ENCODE data around the gene FIP1L1.

The FIP1L1 gene

GRCh38 chr4:53490965-53491622 is 113.7 kb downstream of the FIP1L1 start:
- Histone ChIP-seq H3K4me1 (ENCODE audit: control insufficient read depth, insufficient read depth, low read length) (peaks cover 28% of the 10 kb centered on the region), H3K9me3 (replicated peaks; ENCODE audit: low read length) (no peaks in the 10 kb centered on the region), H3K4me3 (ENCODE audit: low read length) (no peak overlapping the region), H3K4me2 (ENCODE audit: low read length) (peak overlapping the region; percentile 38), H3K9ac (ENCODE audit: low read depth, low read length) (peak overlapping the region; percentile 40), H3K27me3 (ENCODE audit: control insufficient read depth, insufficient read depth, low read length) (no peaks in the 10 kb centered on the region), H3K36me3 (ENCODE audit: insufficient read depth, low read length) (no peaks in the 10 kb centered on the region)

- H3K27me3 ChIP-seq (ENCODE audit: control insufficient read depth, insufficient read depth, low read length) = no peaks in the 10 kb centered on the region
- peaks cover 14% of the 10 kb centered on the region for H3K4me1 ChIP-seq (ENCODE audit: control insufficient read depth, insufficient read depth, low read length)
- no peak overlapping the region for H3K4me3 ChIP-seq (ENCODE audit: low read length)
- no peak overlapping the region for H3K4me2 ChIP-seq (ENCODE audit: low read length)
- H3K36me3 ChIP-seq (ENCODE audit: insufficient read depth, low read length) = no peaks in the 10 kb centered on the region
- H3K9ac ChIP-seq (ENCODE audit: low read depth, low read length) = no peak overlapping the region
- no peaks in the 10 kb centered on the region for H3K9me3 ChIP-seq (replicated peaks; ENCODE audit: low read length)
Observed at GRCh38 chr4:53494851-53495250, 117.4 kb downstream of the FIP1L1 start.

- Histone ChIP-seq H3K9ac (ENCODE audit: low read depth, low read length) (no peak overlapping the region), H3K27me3 (ENCODE audit: control insufficient read depth, insufficient read depth, low read length) (no peaks in the 10 kb centered on the region), H3K36me3 (ENCODE audit: insufficient read depth, low read length) (no peaks in the 10 kb centered on the region), H3K4me1 (ENCODE audit: control insufficient read depth, insufficient read depth, low read length) (no peaks in the 10 kb centered on the region), H3K4me2 (ENCODE audit: low read length) (no peak overlapping the region), H3K4me3 (ENCODE audit: low read length) (no peak overlapping the region), H3K9me3 (replicated peaks; ENCODE audit: low read length) (no peaks in the 10 kb centered on the region)
Observed at GRCh38 chr4:53497487-53498244, 120.2 kb downstream of the FIP1L1 start.

- H3K27me3 ChIP-seq (ENCODE audit: control insufficient read depth, insufficient read depth, low read length) = no peaks in the 10 kb centered on the region
- no peaks in the 10 kb centered on the region for H3K36me3 ChIP-seq (ENCODE audit: insufficient read depth, low read length)
- H3K9me3 ChIP-seq (replicated peaks; ENCODE audit: low read length) = no peaks in the 10 kb centered on the region
- no peak overlapping the region for H3K9ac ChIP-seq (ENCODE audit: low read depth, low read length)
- H3K4me2 ChIP-seq (ENCODE audit: low read length) = no peak overlapping the region
- no peaks in the 10 kb centered on the region for H3K4me1 ChIP-seq (ENCODE audit: control insufficient read depth, insufficient read depth, low read length)
- H3K4me3 ChIP-seq (ENCODE audit: low read length) = no peak overlapping the region
Observed at GRCh38 chr4:53498706-53499105, 121.3 kb downstream of the FIP1L1 start.

DNA sequence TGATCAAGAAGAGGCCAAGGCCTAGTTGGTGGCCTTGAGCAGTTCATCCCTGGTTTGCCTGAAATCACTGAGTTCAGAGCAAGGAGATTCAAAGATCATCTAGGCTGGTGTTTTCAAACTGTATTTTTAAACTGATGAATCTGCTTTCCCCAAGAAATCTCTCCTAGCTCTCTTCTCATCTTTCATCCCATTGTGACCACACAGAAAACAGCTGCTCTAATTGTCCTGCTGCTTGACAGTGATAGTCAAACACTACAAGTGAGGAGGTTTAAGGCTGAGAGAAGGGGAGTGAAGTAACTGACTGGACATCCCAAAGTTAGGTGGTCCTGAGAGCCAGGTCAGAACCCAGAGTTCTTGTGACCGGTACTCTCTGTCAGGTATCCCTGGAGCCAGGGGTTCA is 122.3 kb downstream of the FIP1L1 start:
- no peaks in the 10 kb centered on the region for H3K9me3 ChIP-seq (replicated peaks; ENCODE audit: low read length)
- no peak overlapping the region for H3K9ac ChIP-seq (ENCODE audit: low read depth, low read length)
- H3K4me3 ChIP-seq (ENCODE audit: low read length) = no peak overlapping the region
- H3K4me2 ChIP-seq (ENCODE audit: low read length) = no peak overlapping the region
- no peaks in the 10 kb centered on the region for H3K4me1 ChIP-seq (ENCODE audit: control insufficient read depth, insufficient read depth, low read length)
- no peaks in the 10 kb centered on the region for H3K27me3 ChIP-seq (ENCODE audit: control insufficient read depth, insufficient read depth, low read length)
- H3K36me3 ChIP-seq (ENCODE audit: insufficient read depth, low read length) = no peaks in the 10 kb centered on the region

- H3K4me3 ChIP-seq (ENCODE audit: low read length) = no peak overlapping the region
- no peak overlapping the region for H3K9ac ChIP-seq (ENCODE audit: low read depth, low read length)
- H3K9me3 ChIP-seq (replicated peaks; ENCODE audit: low read length) = no peaks in the 10 kb centered on the region
- no peaks in the 10 kb centered on the region for H3K4me1 ChIP-seq (ENCODE audit: control insufficient read depth, insufficient read depth, low read length)
- H3K36me3 ChIP-seq (ENCODE audit: insufficient read depth, low read length) = no peaks in the 10 kb centered on the region
- H3K27me3 ChIP-seq (ENCODE audit: control insufficient read depth, insufficient read depth, low read length) = no peaks in the 10 kb centered on the region
- no peak overlapping the region for H3K4me2 ChIP-seq (ENCODE audit: low read length)
Observed at GRCh38 chr4:53500546-53500945, 123.1 kb downstream of the FIP1L1 start.

GRCh38 chr4:53501561-53501960 is 124.1 kb downstream of the FIP1L1 start:
- Histone ChIP-seq H3K9me3 (replicated peaks; ENCODE audit: low read length) (no peaks in the 10 kb centered on the region), H3K36me3 (ENCODE audit: insufficient read depth, low read length) (no peaks in the 10 kb centered on the region), H3K9ac (ENCODE audit: low read depth, low read length) (no peak overlapping the region), H3K4me3 (ENCODE audit: low read length) (no peak overlapping the region), H3K4me2 (ENCODE audit: low read length) (no peak overlapping the region), H3K4me1 (ENCODE audit: control insufficient read depth, insufficient read depth, low read length) (no peaks in the 10 kb centered on the region), H3K27me3 (ENCODE audit: control insufficient read depth, insufficient read depth, low read length) (no peaks in the 10 kb centered on the region)

GRCh38 chr4:53502094-53502493 is 124.7 kb downstream of the FIP1L1 start:
- no peak overlapping the region for H3K9ac ChIP-seq (ENCODE audit: low read depth, low read length)
- no peaks in the 10 kb centered on the region for H3K9me3 ChIP-seq (replicated peaks; ENCODE audit: low read length)
- no peaks in the 10 kb centered on the region for H3K36me3 ChIP-seq (ENCODE audit: insufficient read depth, low read length)
- no peaks in the 10 kb centered on the region for H3K27me3 ChIP-seq (ENCODE audit: control insufficient read depth, insufficient read depth, low read length)
- no peak overlapping the region for H3K4me2 ChIP-seq (ENCODE audit: low read length)
- H3K4me3 ChIP-seq (ENCODE audit: low read length) = no peak overlapping the region
- H3K4me1 ChIP-seq (ENCODE audit: control insufficient read depth, insufficient read depth, low read length) = peaks cover 3% of the 10 kb centered on the region

GRCh38 chr4:53505947-53506346 is 128.5 kb downstream of the FIP1L1 start:
- Histone ChIP-seq H3K9me3 (replicated peaks; ENCODE audit: low read length) (no peaks in the 10 kb centered on the region), H3K9ac (ENCODE audit: low read depth, low read length) (no peak overlapping the region), H3K4me1 (ENCODE audit: control insufficient read depth, insufficient read depth, low read length) (peaks cover 21% of the 10 kb centered on the region), H3K4me2 (ENCODE audit: low read length) (no peak overlapping the region), H3K4me3 (ENCODE audit: low read length) (no peak overlapping the region), H3K27me3 (ENCODE audit: control insufficient read depth, insufficient read depth, low read length) (no peaks in the 10 kb centered on the region), H3K36me3 (ENCODE audit: insufficient read depth, low read length) (no peaks in the 10 kb centered on the region)

- peak overlapping the region; percentile 78 for H3K9ac ChIP-seq (ENCODE audit: low read depth, low read length)
- no peaks in the 10 kb centered on the region for H3K27me3 ChIP-seq (ENCODE audit: control insufficient read depth, insufficient read depth, low read length)
- H3K36me3 ChIP-seq (ENCODE audit: insufficient read depth, low read length) = no peaks in the 10 kb centered on the region
- peaks cover 24% of the 10 kb centered on the region for H3K4me1 ChIP-seq (ENCODE audit: control insufficient read depth, insufficient read depth, low read length)
- H3K4me3 ChIP-seq (ENCODE audit: low read length) = peak overlapping the region; percentile 62
- peak overlapping the region; percentile 80 for H3K4me2 ChIP-seq (ENCODE audit: low read length)
- no peaks in the 10 kb centered on the region for H3K9me3 ChIP-seq (replicated peaks; ENCODE audit: low read length)
Observed at GRCh38 chr4:53507058-53507457, 129.6 kb downstream of the FIP1L1 start.

DNA sequence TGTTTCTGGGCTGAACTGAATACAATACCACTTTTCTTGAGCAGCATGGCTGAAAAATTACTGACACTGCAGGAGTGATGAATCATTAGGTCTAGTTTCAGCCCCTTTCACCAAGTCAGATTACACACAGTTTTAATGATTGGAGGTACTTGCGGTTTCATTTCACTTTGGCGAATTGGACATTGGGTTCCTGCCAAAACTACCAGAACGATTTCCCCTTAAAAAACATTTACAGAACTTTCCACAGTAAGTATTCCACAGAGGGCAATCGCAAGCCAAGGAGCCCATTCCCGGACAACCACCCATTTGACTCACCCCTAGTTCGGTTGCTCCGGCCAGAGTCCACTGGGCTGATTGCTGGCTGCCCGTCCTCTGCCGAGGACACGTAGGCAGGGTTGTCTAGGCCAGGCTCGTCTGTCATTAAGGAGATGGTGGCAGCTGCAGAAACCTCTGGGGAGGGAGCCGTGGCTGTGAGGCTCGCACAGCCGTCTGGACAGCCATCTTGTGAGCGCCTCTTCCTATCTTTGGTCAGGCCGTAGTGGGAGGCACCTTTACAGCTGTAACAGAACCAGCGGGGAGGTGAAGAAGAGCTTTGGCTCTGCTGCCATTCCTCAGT is 130.3 kb downstream of the FIP1L1 start:
- Histone ChIP-seq H3K4me1 (ENCODE audit: control insufficient read depth, insufficient read depth, low read length) (peaks cover 24% of the 10 kb centered on the region), H3K9me3 (replicated peaks; ENCODE audit: low read length) (no peaks in the 10 kb centered on the region), H3K4me3 (ENCODE audit: low read length) (peak overlapping the region; percentile 62), H3K9ac (ENCODE audit: low read depth, low read length) (peak overlapping the region; percentile 78), H3K4me2 (ENCODE audit: low read length) (peak overlapping the region; percentile 80), H3K36me3 (ENCODE audit: insufficient read depth, low read length) (no peaks in the 10 kb centered on the region), H3K27me3 (ENCODE audit: control insufficient read depth, insufficient read depth, low read length) (no peaks in the 10 kb centered on the region)
